B cell (primary cell): ENCODE data around the gene CYP4F2. TPM values are rescaled to one million over a fixed set of nuclear protein-coding genes. Genes with fewer than 3 reads are reported as not detected.

Source experiments
- ATAC-seq: fragments of 200-7000 bp; cut with Tn5 transposase; one replicate; pipeline ENCODE4 v1.10.0; 2021; ENCODE audit warnings: low read depth, mild to moderate bottlenecking, moderate number of reproducible peaks, moderate library complexity
- CTCF ChIA-PET: fragments of 350-600 bp; sonication (Branson Sonifier 250); formaldehyde crosslinking; loops from one replicate; lab custom pipeline; 2021; ENCODE audit warnings: antibody characterized with exemption, inconsistent platforms; lab: Charles Lee
- POLR2A ChIA-PET: fragments of 350-600 bp; sonication (Branson Sonifier 250); formaldehyde crosslinking; loops from one replicate; lab custom pipeline; 2021; ENCODE audit warnings: antibody characterized with exemption; lab: Charles Lee
- DNase-seq: peaks from one replicate; pipeline ENCODE4 v3.0.0; 2013
- H2AFZ ChIP-seq: 2 replicates; pipeline ENCODE4 v1.6.1; 2012; ENCODE audit warnings: mild to moderate bottlenecking, low read depth, low read length; ENCODE audit not compliant: insufficient read depth, poor library complexity, severe bottlenecking
- H3K27ac ChIP-seq, 2 donors: 1 replicate in 1 of 2; 2 replicates in 1 of 2; pipeline ENCODE4 v1.5.1; 2012 to 2013; ENCODE audit warnings: low read length in 2 of 2, mild to moderate bottlenecking in 2 of 2, moderate library complexity in 1 of 2
- H3K27me3 ChIP-seq, 4 experiments: fragments of 200-600 bp in 1 of 4; sonication (generic) in 1 of 4; replicated peaks in 1 of 4; 1 replicate in 2 of 4; 2 replicates in 2 of 4; pipeline versions ENCODE4 v1.6.1 to v1.7.0; 2013 to 2016; ENCODE audit warnings: low read length in 3 of 4, mild to moderate bottlenecking in 2 of 4, mixed read lengths in 1 of 4, moderate library complexity in 1 of 4; ENCODE audit not compliant: insufficient read depth in 4 of 4, control insufficient read depth in 3 of 4; ENCODE audit errors: control extremely low read depth in 1 of 4
- H3K36me3 ChIP-seq, 2 experiments: replicated peaks in 1 of 2; 1 replicate in 1 of 2; 2 replicates in 1 of 2; pipeline versions ENCODE4 v1.6.1 to v1.7.1; 2013; ENCODE audit warnings: low read length in 1 of 2; ENCODE audit not compliant: insufficient read depth in 2 of 2, control insufficient read depth in 1 of 2; ENCODE audit errors: control extremely low read depth in 1 of 2, extremely low read depth in 1 of 2
- H3K4me1 ChIP-seq, 2 donors: fragments of 200-600 bp in 1 of 2; sonication (generic) in 1 of 2; 1 replicate in 1 of 2; 2 replicates in 1 of 2; pipeline versions ENCODE4 v1.5.1 to v1.6.1; 2013 to 2017; ENCODE audit warnings: low read length in 2 of 2; ENCODE audit not compliant: control insufficient read depth in 2 of 2, insufficient read depth in 2 of 2
- H3K4me2 ChIP-seq: replicated peaks from 2 replicates; pipeline ENCODE3; 2012; ENCODE audit warnings: mild to moderate bottlenecking, low read depth, low read length; ENCODE audit not compliant: poor library complexity, severe bottlenecking
- H3K4me3 ChIP-seq, 5 experiments: fragments of 200-600 bp in 1 of 5; sonication (generic) in 1 of 5; 1 replicate in 3 of 5; 2 replicates in 2 of 5; pipeline versions ENCODE4 v1.5.1 to v1.7.0; 2011 to 2016; ENCODE audit warnings: low read length in 4 of 5, mild to moderate bottlenecking in 4 of 5, low read depth in 2 of 5, control low read depth in 1 of 5, moderate library complexity in 1 of 5; ENCODE audit not compliant: insufficient read depth in 1 of 5; ENCODE audit errors: control extremely low read depth in 1 of 5, extremely low read depth in 1 of 5
- H3K79me2 ChIP-seq: fragments of 200-600 bp; sonication (generic); one replicate; pipeline ENCODE4 v1.6.0; 2016; ENCODE audit warnings: low read length; ENCODE audit not compliant: control insufficient read depth, insufficient read depth
- H3K9ac ChIP-seq: fragments of 200-600 bp; sonication (generic); 2 replicates; pipeline ENCODE4 v1.6.1; 2017; ENCODE audit warnings: mild to moderate bottlenecking, low read length, moderate library complexity
- H3K9me3 ChIP-seq, 3 donors: one replicate each; pipeline versions ENCODE4 v1.6.1 to v1.7.1; 2013; ENCODE audit warnings: low read length in 2 of 3; ENCODE audit not compliant: control insufficient read depth in 2 of 3, insufficient read depth in 1 of 3; ENCODE audit errors: control extremely low read depth in 1 of 3
- H4K20me1 ChIP-seq: 2 replicates; pipeline ENCODE4 v1.6.0; 2012; ENCODE audit warnings: mild to moderate bottlenecking, low read length; ENCODE audit not compliant: insufficient read depth, control insufficient read depth, poor library complexity, severe bottlenecking
- H3K27ac Mint-ChIP-seq: one replicate; pipeline ENCODE4 v1.8.0; 2021; ENCODE audit warnings: mixed read lengths
- H3K27me3 Mint-ChIP-seq: one replicate; pipeline ENCODE4 v1.8.0; 2021; ENCODE audit warnings: mixed read lengths
- H3K4me1 Mint-ChIP-seq: one replicate; pipeline ENCODE4 v1.8.0; 2021; ENCODE audit warnings: mixed read lengths
- H3K4me3 Mint-ChIP-seq: one replicate; pipeline ENCODE4 v1.8.0; 2021; ENCODE audit warnings: mixed read lengths
- H3K9me3 Mint-ChIP-seq: one replicate; pipeline ENCODE4 v1.8.0; 2022; ENCODE audit warnings: mixed read lengths; ENCODE audit not compliant: insufficient read depth
- EZH2 ChIP-seq: IDR thresholded peaks from 2 replicates; pipeline ENCODE4 v1.6.1; 2012; ENCODE audit warnings: borderline replicate concordance, low read depth, mild to moderate bottlenecking, moderate library complexity, low read length; ENCODE audit not compliant: insufficient read depth, poor library complexity, severe bottlenecking
- WGBS: methylation state at CpG from one replicate; pipeline ENCODE4 v1.1.5; 2013; ENCODE audit warnings: missing lambda C conversion rate; ENCODE audit not compliant: insufficient coverage; 5-methylcytosine and 5-hydroxymethylcytosine counted together
- intact Hi-C: fragments of 100-400 bp; cut with micrococcal nuclease; formaldehyde crosslinking; loops from one replicate; pipeline ENCODE4 v1.10.0; 2022
- polyA plus RNA-seq: library from polyadenylated mRNA; depleted of rRNA; stranded (reverse); fragments of >200 nt; gene quantifications from 2 replicates; pipeline ENCODE4 v1.2.3, GENCODE V29; 2012
- total RNA-seq, 2 donors: library from RNA; stranded (reverse); fragments of 120-200 nt in 1 of 2; gene quantifications; 1 replicate in 1 of 2; 2 replicates in 1 of 2; pipeline versions ENCODE4 v1.2.3 to v1.2.4, GENCODE V29; 2013 to 2022
- TF ChIP-seq, protein P1 (sequence below): fragments of 200-600 bp; IDR thresholded peaks from one replicate; pipeline ENCODE4 v1.8.0; 2022; ENCODE audit warnings: antibody characterized with exemption, mild to moderate bottlenecking

Gene CYP4F2
- total and polyA plus RNA-seq, 2 donors (not counting 1 experiment from before 2014, with no cell fraction given): not detected

DNA sequence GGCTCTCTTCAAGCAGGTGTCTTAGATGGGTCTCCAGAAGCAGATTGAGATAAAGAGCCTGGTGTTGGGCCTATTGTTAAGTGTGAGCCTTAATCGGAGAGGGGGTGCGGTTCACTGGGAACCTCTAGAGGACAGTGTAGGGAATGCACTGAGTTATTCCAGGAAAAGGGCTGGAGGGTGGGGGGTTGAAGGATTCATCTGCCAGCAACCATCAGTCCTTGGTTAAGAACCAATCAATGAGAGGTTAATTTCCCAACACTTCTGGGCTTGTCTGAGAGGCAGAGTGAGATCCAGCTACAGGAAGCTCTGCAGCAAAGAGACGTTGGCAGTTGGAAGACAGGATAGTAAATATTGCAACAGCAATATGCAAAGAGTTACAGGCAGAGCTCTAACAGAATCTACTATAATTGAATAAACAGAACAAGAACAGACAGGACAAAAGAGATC lies 28.7 kb downstream of the CYP4F2 start:
- H3K4me1 Mint-ChIP-seq: peaks cover 12% of the 10 kb centered on the region
- H3K4me1 ChIP-seq: peaks cover 6 to 9% of the 10 kb centered on the region in 2 donors
- TF ChIP-seq, protein P1, sequence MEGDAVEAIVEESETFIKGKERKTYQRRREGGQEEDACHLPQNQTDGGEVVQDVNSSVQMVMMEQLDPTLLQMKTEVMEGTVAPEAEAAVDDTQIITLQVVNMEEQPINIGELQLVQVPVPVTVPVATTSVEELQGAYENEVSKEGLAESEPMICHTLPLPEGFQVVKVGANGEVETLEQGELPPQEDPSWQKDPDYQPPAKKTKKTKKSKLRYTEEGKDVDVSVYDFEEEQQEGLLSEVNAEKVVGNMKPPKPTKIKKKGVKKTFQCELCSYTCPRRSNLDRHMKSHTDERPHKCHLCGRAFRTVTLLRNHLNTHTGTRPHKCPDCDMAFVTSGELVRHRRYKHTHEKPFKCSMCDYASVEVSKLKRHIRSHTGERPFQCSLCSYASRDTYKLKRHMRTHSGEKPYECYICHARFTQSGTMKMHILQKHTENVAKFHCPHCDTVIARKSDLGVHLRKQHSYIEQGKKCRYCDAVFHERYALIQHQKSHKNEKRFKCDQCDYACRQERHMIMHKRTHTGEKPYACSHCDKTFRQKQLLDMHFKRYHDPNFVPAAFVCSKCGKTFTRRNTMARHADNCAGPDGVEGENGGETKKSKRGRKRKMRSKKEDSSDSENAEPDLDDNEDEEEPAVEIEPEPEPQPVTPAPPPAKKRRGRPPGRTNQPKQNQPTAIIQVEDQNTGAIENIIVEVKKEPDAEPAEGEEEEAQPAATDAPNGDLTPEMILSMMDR: no peak
- no peak for TF ChIP-seq EZH2
- no peak overlapping the region for H3K4me2 ChIP-seq
- intact Hi-C loops: no loop called here
- H3K9ac ChIP-seq: no peak overlapping the region
- peaks cover 0 to 10% (median 0%) of the 10 kb centered on the region in 3 donors for H3K9me3 ChIP-seq
- 7% methylated on average over 2 of the region's 3 CpGs for WGBS
- no peaks in the 10 kb centered on the region for H3K9me3 Mint-ChIP-seq
- ChIA-PET CTCF (interaction anchor here (0.8 to 1.3 kb wide), 2 partner anchors 21 to 240 kb away, joined by 3 to 4 read pairs; no protein-coding TSS in a partner anchor), POLR2A (no interaction called here)
- H3K27ac ChIP-seq: no peak overlapping the region
- ATAC-seq (no peak), DNase-seq (peak; percentile 36)
- no peaks in the 10 kb centered on the region for H4K20me1 ChIP-seq
- H3K36me3 ChIP-seq: no peaks in the 10 kb centered on the region
- no peaks in the 10 kb centered on the region for H3K79me2 ChIP-seq
- H2AFZ ChIP-seq: no peak overlapping the region
- H3K27ac Mint-ChIP-seq: no peak overlapping the region
- H3K27me3 ChIP-seq: peaks cover 0 to 7% (median 0%) of the 10 kb centered on the region in 4 experiments
- no peak overlapping the region for H3K4me3 Mint-ChIP-seq
- no peak overlapping the region for H3K4me3 ChIP-seq
- peaks cover 20% of the 10 kb centered on the region for H3K27me3 Mint-ChIP-seq

DNA sequence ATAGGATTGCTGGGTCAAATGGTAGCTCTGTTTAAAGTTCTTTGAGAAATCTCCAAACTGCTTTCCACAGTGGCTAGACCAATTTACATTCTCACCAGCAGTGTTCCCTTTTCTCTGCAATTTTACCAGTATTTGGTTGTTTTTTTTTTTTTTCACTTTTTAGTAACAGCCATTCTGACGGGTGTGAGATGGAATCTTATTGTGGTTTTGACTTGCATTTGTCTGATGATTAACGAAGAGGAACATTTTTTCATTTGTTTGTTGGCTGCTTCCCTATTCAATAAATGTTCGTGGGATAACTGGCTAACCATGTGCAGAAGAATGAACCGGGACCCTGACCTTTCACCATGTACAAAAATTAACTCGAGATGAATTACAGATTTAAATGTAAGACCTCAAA lies 31.2 kb downstream of the CYP4F2 start:
- ChIA-PET CTCF (no interaction called here), POLR2A (no interaction called here)
- H3K4me3 ChIP-seq: no peak overlapping the region
- no peaks in the 10 kb centered on the region for H4K20me1 ChIP-seq
- H3K27ac ChIP-seq: no peak overlapping the region
- peaks cover 6 to 7% of the 10 kb centered on the region in 2 donors for H3K4me1 ChIP-seq
- Mint-ChIP-seq H3K4me1 (peaks cover 9% of the 10 kb centered on the region), H3K27me3 (peaks cover 18% of the 10 kb centered on the region), H3K4me3 (no peak overlapping the region), H3K27ac (no peak overlapping the region), H3K9me3 (no peaks in the 10 kb centered on the region)
- DNase-seq (no peak), ATAC-seq (no peak)
- H3K9me3 ChIP-seq: peaks cover 0 to 9% (median 0%) of the 10 kb centered on the region in 3 donors
- H3K9ac ChIP-seq: no peak overlapping the region
- intact Hi-C loops: no loop called here
- no peaks in the 10 kb centered on the region for H3K36me3 ChIP-seq
- no peak for TF ChIP-seq EZH2
- TF ChIP-seq, protein P1: no peak
- WGBS: no CpG with 5 or more reads among the region's 5 CpGs
- no peak overlapping the region for H3K4me2 ChIP-seq
- no peak overlapping the region for H2AFZ ChIP-seq
- H3K79me2 ChIP-seq: no peaks in the 10 kb centered on the region
- H3K27me3 ChIP-seq: peaks cover 0 to 10% (median 0%) of the 10 kb centered on the region in 4 experiments
